HG02623 (cell line): ENCODE data around the gene UCK1.
"Not testable (repeated sequence)": the region's sequence is repeated elsewhere in the genome, so short reads cannot be mapped to it uniquely, and the experiment has no call there.

Source experiments
- ATAC-seq: cut with Tn5 transposase; IDR thresholded peaks from one replicate; pipeline ENCODE4 v1.9.1; 2021; ENCODE audit warnings: moderate library complexity; ENCODE audit not compliant: unreplicated experiment

UCK1 gene

GRCh38 chr9:131523451-131524435, 7.3 kb downstream of the UCK1 start:
- no peak for ATAC-seq

- ATAC-seq: no peak
Observed at GRCh38 chr9:131523086-131523388, 8.0 kb downstream of the UCK1 start.

GRCh38 chr9:131522257-131523085, 8.6 kb downstream of the UCK1 start:
- no peak for ATAC-seq

- ATAC-seq: no peak
Observed at GRCh38 chr9:131521822-131522221, 9.2 kb downstream of the UCK1 start.

- ATAC-seq: no peak
Observed at GRCh38 chr9:131521203-131521602, 9.9 kb downstream of the UCK1 start.

GRCh38 chr9:131520503-131520902, 10.6 kb downstream of the UCK1 start:
- no peak for ATAC-seq

GRCh38 chr9:131518553-131518952, 12.5 kb downstream of the UCK1 start:
- no peak for ATAC-seq

- no peak for ATAC-seq
Observed at GRCh38 chr9:131517761-131518190, 13.3 kb downstream of the UCK1 start.

- ATAC-seq: no peak
Observed at GRCh38 chr9:131516930-131517329, 14.1 kb downstream of the UCK1 start.

GRCh38 chr9:131516100-131516499, 15.0 kb downstream of the UCK1 start:
- ATAC-seq: no peak

- ATAC-seq: not testable (repeated sequence)
Observed at GRCh38 chr9:131515559-131516031, 15.5 kb downstream of the UCK1 start.

GRCh38 chr9:131513177-131513576, 17.9 kb downstream of the UCK1 start:
- no peak for ATAC-seq

- ATAC-seq: no peak
Observed at GRCh38 chr9:131511880-131512279, 19.2 kb downstream of the UCK1 start.

GRCh38 chr9:131511416-131511815, 19.6 kb downstream of the UCK1 start:
- no peak for ATAC-seq

- ATAC-seq: no peak
Observed at GRCh38 chr9:131505012-131505411, 26.1 kb downstream of the UCK1 start.

- ATAC-seq: no peak
Observed at GRCh38 chr9:131503626-131504465, 27.2 kb downstream of the UCK1 start.

- ATAC-seq: peak; percentile 86
Observed at GRCh38 chr9:131502781-131503625, 28.1 kb downstream of the UCK1 start, which contains the start of gene POMT1. TSS of gene POMT1 (plus strand) at chr9:131502918. CDS start at chr9:131504219, 1,301 bp downstream.

- no peak for ATAC-seq
Observed at GRCh38 chr9:131500939-131501541, 30.0 kb downstream of the UCK1 start.

GRCh38 chr9:131500377-131500776, 30.7 kb downstream of the UCK1 start:
- no peak for ATAC-seq
